ENCODE data around the gene CETP. TPM values are rescaled to one million over a fixed set of nuclear protein-coding genes. Genes with fewer than 3 reads are reported as not detected.
"Not testable (repeated sequence)": the region's sequence is repeated elsewhere in the genome, so short reads cannot be mapped to it uniquely, and the experiment has no call there.

CETP gene
- total RNA-seq, 1 experiment from 2014 or later, result not detected

DNA sequence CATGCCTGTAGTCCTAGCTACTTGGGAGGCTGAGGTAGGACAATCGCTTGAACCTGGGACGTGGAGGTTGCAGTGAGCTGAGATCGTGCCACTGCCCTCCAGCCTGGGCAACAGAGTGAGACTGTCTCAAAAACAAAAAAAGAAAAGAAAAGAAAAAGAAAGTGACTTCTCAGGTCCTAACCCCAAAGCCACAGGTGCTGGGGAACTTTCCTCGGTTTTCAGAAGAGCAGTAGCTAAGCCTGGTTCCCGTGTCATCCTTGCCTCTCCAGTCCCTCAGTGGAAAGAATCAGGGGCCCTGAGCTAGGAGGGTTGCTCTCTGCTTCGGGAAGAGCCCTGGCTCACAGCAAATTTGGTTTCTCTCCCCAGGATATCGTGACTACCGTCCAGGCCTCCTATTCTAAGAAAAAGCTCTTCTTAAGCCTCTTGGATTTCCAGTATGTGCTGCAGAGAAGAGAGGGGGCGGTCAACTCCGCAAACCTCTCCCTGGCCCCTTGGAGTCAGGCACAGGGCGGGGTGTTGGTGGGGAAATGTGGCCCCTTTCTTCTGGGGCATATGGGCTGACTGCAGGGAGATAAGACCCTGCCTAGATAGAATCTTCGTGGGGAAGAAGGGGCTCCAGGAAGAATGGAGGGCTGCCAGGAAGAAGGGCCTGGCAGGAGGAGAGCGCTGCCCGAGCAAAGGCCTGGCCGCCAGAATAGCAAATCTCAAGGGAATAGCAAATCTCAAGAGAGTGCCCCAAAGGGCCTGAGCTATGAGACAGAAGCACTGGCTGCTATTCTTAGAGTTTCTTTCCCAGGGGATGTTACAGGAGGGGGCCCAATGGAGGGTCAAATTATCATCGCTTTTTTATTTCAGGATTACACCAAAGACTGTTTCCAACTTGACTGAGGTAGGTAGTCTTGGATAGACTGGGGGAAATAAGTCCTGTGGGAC is 19.3 kb downstream of the CETP start:
- no peak for DNase-seq (ENCODE audit: low spot score)

- DNase-seq (ENCODE audit: low spot score), result no peak
Observed at GRCh38 chr16:56981729-56982271, 20.1 kb downstream of the CETP start.

GRCh38 chr16:56982695-56983094 is 20.9 kb downstream of the CETP start:
- DNase-seq (ENCODE audit: low spot score), result no peak

GRCh38 chr16:56983211-56983751 is 21.5 kb downstream of the CETP start:
- peak; percentile 66 for DNase-seq (ENCODE audit: low spot score)

- DNase-seq (ENCODE audit: low spot score), result no peak
Observed at GRCh38 chr16:56984639-56985038, 22.9 kb downstream of the CETP start.

- peak; percentile 41 for DNase-seq (ENCODE audit: low spot score)
Observed at GRCh38 chr16:56985288-56985961, 23.7 kb downstream of the CETP start.

- DNase-seq (ENCODE audit: low spot score), result no peak
Observed at GRCh38 chr16:56985962-56986360, 24.2 kb downstream of the CETP start.

- DNase-seq (ENCODE audit: low spot score), result no peak
Observed at GRCh38 chr16:56986361-56986760, 24.6 kb downstream of the CETP start.

DNA sequence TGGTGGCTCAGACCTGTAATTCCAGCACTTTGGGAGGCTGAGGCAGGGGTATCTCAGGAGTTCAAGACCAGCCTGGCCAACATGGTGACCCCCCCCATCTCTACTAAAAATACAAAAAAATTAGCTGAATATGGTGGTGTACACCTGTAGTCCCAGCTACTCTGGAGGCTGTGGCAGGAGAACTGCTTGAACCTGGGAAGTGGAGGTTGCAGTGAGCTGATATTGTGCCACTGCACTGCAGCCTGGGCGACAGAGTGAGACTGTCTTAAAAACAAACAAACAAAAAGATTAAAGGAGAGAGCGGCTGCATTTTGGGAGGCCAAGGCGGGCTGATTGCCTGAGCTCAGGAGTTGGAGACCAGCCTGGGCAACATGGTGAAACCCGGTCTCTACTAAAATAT is 25.2 kb downstream of the CETP start:
- DNase-seq (ENCODE audit: low spot score), result not testable (repeated sequence)

- DNase-seq (ENCODE audit: low spot score), result no peak
Observed at GRCh38 chr16:56987692-56988091, 25.9 kb downstream of the CETP start.

GRCh38 chr16:56988161-56988947 is 26.6 kb downstream of the CETP start:
- DNase-seq (ENCODE audit: low spot score), result no peak

DNA sequence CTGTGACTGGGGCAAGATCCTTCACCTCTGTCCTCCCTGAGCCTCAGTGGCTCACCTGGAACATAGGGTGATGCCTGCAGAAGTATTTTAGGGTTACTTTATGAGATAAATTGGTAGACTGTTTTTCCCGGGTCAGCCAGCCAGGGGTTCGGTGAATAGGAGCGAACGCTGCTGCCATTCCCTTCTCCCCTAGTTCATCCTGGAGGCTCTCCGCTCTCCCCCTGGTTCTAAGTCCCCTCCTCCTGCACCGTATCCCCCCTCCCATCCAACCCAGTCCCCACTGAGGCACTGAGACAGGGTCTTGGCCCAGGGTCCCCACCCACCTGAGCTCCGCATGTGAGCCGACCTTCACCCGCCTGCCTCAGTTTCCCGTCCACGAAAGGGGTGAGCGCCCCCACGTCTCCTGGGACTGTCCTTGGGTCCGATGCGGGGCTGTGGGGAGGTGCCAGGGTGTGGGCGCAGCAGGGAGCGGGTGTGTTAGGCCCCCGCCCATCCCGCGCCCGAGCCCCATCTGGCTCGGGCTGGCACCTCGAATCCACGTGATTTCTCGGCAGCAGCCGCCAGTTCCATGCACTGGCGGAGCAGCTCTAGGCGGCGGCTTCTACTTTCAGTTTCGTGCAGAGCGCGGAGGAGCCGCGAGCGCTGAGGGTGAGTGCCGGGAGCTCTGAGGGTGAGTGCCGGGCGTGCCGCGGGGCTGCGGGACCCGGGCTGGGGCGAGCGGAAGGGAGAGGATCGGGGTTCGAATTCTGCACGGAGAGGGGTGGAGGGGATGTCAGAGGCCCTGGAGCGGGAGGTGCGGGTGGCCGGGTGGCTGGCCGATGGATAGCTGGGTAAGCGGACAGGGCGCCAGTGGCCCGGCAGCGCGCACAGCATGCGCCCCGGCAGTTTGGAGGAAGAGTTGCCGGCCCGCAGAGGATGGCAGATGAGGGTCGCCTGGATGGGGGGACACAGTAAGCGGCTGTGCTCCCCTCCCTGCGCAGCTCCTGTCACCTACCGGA is 27.5 kb downstream of the CETP start, which contains the start of gene NLRC5:
TSS of gene NLRC5 (plus strand) at position 610 of the 998 bp plus-strand sequence. CDS start 31,156 bp downstream, outside the sequence.
- peak; percentile 53 for DNase-seq (ENCODE audit: low spot score)

DNA sequence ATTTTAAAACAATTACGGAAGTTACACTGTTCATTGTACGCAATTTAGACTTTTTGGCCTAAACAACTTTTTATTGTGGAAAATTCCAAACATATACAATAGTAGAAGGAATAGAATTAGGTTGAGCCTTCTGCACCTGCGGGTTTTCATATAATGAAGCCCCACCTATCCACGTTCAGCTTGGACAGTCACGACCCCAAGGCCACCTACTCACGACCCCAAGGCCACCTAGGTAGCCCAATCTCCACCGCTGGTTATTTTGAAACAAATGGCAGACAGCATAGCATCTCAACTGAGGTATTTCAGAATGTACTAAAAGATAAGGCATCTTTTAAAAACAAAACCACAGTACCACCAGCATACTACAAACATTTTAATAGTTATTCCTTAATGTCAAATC is 28.2 kb downstream of the CETP start:
- DNase-seq (ENCODE audit: low spot score), result no peak

GRCh38 chr16:56990407-56991286 is 28.9 kb downstream of the CETP start:
- no peak for DNase-seq (ENCODE audit: low spot score)

DNA sequence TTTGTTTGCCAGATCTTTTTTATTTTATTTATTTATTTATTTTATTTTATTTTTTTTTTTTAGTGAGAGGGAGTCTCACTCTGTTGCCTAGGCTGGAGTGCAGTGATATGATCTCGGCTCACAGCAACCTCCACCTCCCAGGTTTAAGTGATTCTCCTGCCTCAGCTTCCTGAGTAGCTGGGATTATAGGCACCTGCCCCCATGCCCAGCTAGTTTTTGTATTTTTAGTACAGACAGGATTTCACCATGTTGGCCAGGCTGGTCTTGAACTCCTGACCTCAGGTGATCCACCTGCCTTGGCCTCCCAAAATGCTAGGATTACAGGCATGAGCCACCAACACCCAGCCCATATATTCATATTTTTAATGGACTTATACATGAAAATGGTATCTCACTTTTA is 30.7 kb downstream of the CETP start:
- not testable (repeated sequence) for DNase-seq (ENCODE audit: low spot score)

DNA sequence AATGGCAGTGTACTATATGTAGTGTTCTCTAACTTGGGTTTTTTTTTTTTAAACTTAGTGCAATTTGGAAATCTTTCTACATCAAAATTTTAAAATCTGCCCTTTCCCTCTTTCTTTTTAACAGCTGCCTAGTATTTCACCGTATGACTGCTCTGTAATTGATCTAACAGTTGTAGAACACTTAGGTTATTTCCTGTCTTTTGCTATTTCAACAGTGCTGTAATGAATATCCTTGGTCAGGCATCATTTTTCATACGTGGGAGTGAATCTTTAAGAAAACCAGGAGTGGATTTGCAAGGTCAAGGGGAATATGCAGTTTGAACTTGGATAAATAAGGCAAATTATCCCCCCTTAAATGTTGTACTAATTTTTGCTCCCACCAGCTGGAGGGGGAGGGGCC is 31.5 kb downstream of the CETP start:
- DNase-seq (ENCODE audit: low spot score), result no peak

DNA sequence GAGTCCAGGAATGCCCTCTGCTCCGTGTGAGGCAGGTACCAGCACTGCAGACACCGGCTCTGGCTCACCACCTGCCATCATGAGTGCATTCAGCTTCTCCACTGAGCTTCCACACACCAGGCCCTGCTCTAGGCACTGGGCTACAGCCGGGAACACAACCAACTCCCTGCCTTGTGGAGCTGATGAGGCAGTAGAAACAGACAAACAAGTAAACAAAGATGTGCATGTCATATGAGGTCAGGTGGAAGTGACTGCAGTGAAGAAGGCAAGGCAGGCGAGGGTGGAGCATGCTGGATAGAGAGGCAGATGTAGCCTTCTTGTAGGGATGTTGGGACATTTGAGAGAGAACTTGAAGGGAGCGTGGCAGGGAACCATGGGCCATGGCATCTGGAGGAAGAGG is 32.6 kb downstream of the CETP start:
- DNase-seq (ENCODE audit: low spot score), result no peak

- no peak for DNase-seq (ENCODE audit: low spot score)
Observed at GRCh38 chr16:56995136-56995805, 33.5 kb downstream of the CETP start.
